Mucosa of gallbladder (tissue), 1 donor: ENCODE data around the gene RORB. TPM values are rescaled to one million over a fixed set of nuclear protein-coding genes. Genes with fewer than 3 reads are reported as not detected.

Experiments
- DNase-seq: peaks from one replicate; pipeline ENCODE4 v3.0.0-alpha.2; 2020; ENCODE audit warnings: low spot score
- total RNA-seq: library from RNA; stranded (reverse); gene quantifications from one replicate; pipeline ENCODE4 v1.2.1, GENCODE V29; 2021
- donor health status: DM: no; HTN: no; CAD: no.

Gene RORB
- 6.5 TPM for total RNA-seq

GRCh38 chr9:74496819-74497747 lies at the start of gene RORB:
Gene RORB (plus strand): TSS chr9:74497335. CDS start chr9:74497977, 642 bp downstream.
- peak; percentile 64 for DNase-seq

GRCh38 chr9:74447451-74448193 lies 49.5 kb upstream of the RORB start:
- no peak for DNase-seq

DNA sequence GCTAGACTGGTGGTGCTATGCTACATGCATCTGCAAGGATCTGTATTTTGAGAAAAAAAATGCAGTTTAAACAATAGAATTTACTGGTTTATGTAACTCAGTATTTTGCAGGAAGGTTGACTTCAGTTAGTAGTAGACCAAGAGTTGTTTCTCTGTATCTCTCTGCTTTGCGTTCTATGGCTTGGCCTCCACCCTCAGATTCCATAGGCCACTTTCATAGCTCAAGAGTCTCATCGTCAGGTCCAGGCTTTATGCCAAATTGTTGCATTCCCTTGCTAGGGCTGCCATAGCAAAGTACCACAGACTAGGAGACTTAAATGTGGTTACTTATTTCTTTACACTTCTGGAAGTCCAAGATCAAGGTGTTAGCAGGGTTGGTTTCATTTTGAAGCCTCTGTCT lies 48.1 kb upstream of the RORB start:
- DNase-seq, result no peak

- no peak for DNase-seq
Observed at GRCh38 chr9:74458832-74459231, 38.3 kb upstream of the RORB start.

DNA sequence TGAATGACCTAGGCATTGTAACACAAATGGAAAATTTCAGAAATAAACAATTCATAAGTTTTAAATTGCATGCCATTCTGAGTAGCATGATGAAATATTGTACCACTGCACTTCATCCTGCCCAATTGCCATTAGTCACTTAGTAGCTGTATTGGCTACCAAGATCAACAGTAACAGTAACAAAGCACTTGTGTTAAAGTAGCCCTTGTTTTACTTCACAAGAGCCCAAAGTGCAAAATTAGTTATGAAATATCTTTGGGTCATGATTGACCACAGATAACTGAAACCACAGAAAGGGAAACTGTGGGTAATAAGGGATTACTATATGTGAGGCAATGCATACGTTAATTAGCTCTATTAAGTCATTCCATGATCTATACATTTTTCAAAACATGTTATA lies 33.3 kb upstream of the RORB start:
- no peak for DNase-seq

GRCh38 chr9:74478606-74479005 lies 18.5 kb upstream of the RORB start:
- no peak for DNase-seq

DNA sequence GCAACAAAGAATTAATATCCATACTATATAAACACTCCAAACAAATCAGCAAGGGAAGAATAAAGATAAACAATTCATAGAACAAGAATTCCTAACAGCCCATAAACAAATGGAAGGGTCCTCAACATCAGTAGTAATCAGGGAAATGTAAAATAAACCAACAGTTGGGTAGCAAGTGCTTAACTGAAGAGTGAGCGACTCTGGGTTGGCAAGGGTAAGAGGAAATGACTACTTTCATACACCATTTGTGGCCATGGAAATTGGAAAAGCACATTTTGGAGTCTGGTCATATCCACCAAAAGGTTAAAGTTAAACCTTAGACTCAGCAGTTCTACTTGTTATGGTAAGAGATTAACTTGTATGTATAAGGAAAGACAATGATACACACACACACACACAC lies 17.4 kb upstream of the RORB start:
- DNase-seq, result no peak

GRCh38 chr9:74487395-74487794 lies 9.7 kb upstream of the RORB start:
- DNase-seq, result no peak

DNA sequence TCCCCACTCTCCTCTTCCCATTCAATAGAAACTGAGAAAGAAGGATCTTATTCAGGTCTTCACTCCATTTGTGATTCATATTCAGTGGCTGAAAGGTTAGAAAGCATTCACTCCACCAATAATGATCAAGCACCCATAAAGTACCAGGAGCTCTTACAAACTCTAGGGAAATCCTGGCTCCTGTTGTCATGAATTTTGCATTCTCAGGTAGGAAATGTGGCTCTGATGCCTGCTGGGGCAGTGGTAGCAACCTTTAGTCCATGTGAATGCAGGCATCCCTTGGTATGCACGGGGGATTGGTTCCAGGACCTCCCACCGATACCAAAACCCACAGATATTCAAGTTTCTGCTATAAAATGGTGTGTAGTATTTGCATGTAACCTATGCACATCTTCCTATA lies 3.6 kb upstream of the RORB start:
- no peak for DNase-seq

DNA sequence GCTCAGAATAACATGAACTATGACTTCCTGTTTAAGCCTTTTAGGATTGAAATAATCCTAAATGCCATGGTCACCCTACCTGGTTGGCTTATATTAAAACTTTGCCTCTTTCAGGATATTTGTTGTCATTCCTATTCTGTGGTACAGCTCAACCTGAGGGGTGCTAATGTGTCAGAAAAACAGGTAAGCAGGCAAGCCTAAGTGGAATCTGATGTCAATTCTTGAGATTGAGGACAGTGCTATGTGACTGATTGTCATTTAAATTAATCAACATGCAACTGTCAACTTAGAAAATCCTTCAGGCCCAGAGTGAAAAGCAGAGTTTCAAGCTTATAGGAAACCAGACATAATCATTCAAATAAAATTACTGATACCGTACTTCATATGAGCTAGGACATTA lies 2.6 kb upstream of the RORB start:
- DNase-seq, result no peak

DNA sequence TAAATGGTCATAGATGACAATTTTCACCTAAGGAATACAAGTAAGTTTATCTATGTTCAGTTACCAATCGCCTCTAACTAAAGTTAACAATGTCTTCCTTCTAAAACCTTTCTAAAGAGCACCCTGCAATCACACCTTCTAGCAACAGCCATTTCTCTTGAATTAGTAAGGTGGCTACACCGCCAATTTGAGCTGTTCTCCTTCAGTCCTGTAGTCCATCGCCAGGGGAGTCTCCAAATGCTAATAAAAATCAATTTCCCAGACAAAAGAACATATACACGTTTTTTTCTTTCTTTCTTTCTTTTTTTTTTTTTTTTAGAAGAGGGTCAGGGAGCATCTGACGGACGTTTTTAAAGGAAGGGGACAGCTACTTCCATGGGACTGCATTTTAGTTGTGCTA lies 729 bp upstream of the RORB start:
- DNase-seq, result no peak

GRCh38 chr9:74497748-74498620 lies 849 bp downstream of the RORB start:
- DNase-seq, result peak; percentile 14

DNA sequence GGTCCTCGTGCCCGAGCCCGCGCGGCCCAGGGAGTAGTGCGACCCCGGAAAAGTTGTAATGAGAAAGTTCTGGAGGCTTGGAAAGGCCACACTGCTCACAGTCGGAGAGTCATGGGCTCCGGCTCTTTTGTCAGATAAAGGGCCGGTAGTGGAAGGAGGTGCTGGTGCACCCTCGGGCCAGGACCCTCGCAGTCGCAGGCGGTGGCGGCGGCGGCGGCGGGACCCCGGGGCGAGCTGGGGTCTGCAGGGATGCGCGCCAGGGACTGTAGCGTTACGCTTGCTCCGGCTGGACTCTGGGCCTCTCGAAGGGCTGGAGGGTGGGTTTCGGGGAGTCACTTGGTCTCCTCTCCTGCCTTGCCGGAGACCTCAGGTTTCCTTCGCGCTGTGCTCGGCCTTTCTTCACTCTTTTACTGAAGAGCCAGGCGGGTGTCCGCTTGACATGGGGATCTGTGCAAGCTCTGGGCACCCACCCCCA lies 1.5 kb downstream of the RORB start:
- no peak for DNase-seq

- DNase-seq, result peak; percentile 21
Observed at GRCh38 chr9:74499111-74499601, 2.0 kb downstream of the RORB start.

- no peak for DNase-seq
Observed at GRCh38 chr9:74499770-74500583, 2.8 kb downstream of the RORB start.

DNA sequence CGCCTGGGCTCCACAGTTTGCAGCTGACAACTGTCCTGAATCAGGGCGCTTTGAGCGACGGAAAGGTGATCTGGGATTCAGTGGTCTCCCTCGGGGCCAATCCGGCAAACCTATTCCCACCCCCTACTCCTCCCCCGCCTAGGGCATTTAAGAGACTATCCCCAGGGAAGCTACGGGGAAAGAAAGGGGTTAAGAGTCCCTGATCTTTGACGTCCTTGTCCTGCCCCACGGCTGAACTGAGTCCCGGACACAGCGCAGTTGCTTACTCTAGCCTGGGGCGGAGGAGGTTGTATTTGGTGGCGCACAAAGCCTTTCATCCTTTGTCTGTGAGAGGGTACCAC lies 3.4 kb downstream of the RORB start:
- DNase-seq, result no peak

- DNase-seq, result no peak
Observed at GRCh38 chr9:74501570-74501969, 4.4 kb downstream of the RORB start.

DNA sequence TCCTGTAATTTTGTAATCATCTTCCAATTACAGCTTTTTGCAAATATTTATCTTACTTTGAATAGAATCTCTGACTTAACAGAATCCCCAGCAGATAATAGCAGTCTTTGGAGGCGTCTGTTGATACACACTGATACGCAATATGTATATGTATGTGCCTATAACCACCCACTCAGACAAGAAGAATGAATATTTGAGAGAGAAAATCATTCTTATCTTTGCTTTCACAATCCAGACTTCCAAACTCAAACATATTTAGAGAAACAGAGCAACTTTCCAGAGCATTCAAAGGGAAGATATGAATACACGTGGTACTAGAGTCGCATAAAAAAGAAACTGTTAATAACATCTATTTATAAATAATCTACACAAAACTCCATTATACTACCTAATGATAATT lies 6.1 kb downstream of the RORB start:
- no peak for DNase-seq

DNA sequence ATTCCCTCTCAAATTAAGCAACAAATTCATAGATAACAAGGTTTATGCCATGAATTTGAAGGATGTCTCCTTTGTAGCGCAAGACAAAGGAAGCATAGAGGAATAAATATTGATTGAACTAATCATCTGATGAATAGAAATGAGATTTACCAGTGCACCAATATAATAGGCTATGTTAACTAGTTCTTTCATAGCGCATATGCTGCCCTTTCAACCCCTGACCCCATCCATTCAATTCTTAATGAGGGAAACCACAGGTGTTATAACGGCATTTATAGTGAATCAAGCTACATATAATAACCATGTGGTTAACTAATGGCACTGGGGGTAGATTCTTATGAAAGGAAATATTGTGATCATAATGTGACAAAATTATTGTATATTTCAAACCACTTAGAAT lies 6.5 kb downstream of the RORB start:
- no peak for DNase-seq

DNA sequence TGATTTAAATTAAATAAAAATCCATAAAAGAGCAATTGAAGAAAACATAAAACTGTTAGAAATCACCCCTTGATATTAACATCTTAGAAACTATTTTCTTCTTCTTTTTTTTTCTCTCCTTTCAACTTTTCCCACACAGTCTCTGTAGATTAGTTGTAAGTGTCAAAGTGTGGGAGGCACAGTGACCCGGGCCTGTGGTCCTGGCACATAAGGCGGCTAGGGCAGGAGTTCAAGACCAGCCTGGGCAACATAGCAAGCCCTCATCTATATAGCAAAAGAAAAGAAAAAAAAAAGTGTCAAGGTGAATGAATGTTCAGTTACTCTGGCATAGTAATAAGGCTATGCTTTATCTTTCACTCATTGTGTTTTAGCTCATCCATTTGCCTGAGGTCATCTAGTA lies 14.2 kb downstream of the RORB start:
- DNase-seq, result no peak

DNA sequence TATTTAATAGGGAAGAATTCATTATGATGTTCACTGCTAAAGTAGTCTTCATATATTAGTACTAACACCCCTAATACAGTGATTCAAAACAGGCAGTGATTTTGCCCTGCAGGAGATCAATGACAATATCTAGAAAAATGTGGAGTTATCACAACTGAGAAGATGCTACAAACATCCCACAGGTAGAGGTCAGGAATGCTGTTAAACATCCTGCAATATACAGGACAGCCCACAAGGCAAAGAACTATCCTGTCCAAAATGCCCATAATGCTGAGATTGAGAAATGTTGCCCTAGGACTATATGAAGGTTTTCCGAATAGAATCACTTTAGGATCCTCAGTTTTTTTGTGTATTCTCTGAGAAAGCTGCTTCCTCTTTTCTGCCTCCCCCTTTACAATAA lies 15.3 kb downstream of the RORB start:
- no peak for DNase-seq
